Suprapubic skin (tissue), 3 donors: Measurements from ENCODE around the gene RGL3.
"Not testable (repeated sequence)": the region's sequence is repeated elsewhere in the genome, so short reads cannot be mapped to it uniquely, and the experiment has no call there.

Experiments used
- POLR2AphosphoS5 ChIP-seq, 3 donors: sonication (generic); formaldehyde crosslinking; IDR thresholded peaks; one replicate each; pipeline ENCODE4 v1.6.1; 2017; ENCODE audit warnings: antibody characterized with exemption in 3 of 3
- TF ChIP-seq, protein P1 (sequence below), 2 donors: fragments of 200-600 bp in 1 of 2; fragments of 450-650 bp in 1 of 2; sonication (generic) in 1 of 2; IDR thresholded peaks; one replicate each; pipeline ENCODE4 v1.5.1; 2016 to 2019; ENCODE audit warnings: antibody characterized with exemption in 2 of 2, mild to moderate bottlenecking in 1 of 2, moderate library complexity in 1 of 2

GRCh38 chr19:11468266-11468845 lies 49.2 kb upstream of the RGL3 start:
- TF ChIP-seq POLR2AphosphoS5 (IDR thresholded peaks at IDR 0.05) = not testable (repeated sequence)
- TF ChIP-seq, protein P1, sequence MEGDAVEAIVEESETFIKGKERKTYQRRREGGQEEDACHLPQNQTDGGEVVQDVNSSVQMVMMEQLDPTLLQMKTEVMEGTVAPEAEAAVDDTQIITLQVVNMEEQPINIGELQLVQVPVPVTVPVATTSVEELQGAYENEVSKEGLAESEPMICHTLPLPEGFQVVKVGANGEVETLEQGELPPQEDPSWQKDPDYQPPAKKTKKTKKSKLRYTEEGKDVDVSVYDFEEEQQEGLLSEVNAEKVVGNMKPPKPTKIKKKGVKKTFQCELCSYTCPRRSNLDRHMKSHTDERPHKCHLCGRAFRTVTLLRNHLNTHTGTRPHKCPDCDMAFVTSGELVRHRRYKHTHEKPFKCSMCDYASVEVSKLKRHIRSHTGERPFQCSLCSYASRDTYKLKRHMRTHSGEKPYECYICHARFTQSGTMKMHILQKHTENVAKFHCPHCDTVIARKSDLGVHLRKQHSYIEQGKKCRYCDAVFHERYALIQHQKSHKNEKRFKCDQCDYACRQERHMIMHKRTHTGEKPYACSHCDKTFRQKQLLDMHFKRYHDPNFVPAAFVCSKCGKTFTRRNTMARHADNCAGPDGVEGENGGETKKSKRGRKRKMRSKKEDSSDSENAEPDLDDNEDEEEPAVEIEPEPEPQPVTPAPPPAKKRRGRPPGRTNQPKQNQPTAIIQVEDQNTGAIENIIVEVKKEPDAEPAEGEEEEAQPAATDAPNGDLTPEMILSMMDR (IDR thresholded peaks at IDR 0.05) = not testable (repeated sequence)
